NCI-H510A treated with DMSO at 0.1 percent for 48 hours (cell line): ENCODE data around the gene CDK17.
"Not testable (repeated sequence)": the region's sequence is repeated elsewhere in the genome, so short reads cannot be mapped to it uniquely, and the experiment has no call there.

Experiments
- DNase-seq: peaks from one replicate; lab custom pipeline; 2025; lab: John Stamatoyannopoulos, UW

The CDK17 gene

GRCh38 chr12:96315741-96316481 lies 84.3 kb downstream of the CDK17 start:
- not testable (repeated sequence) for DNase-seq

GRCh38 chr12:96314723-96315122 lies 85.5 kb downstream of the CDK17 start:
- DNase-seq, result no peak

GRCh38 chr12:96313606-96314005 lies 86.6 kb downstream of the CDK17 start:
- no peak for DNase-seq

- no peak for DNase-seq
Measured at GRCh38 chr12:96311191-96311590, 89.0 kb downstream of the CDK17 start.

- no peak for DNase-seq
Measured at GRCh38 chr12:96310067-96310466, 90.2 kb downstream of the CDK17 start.

- no peak for DNase-seq
Measured at GRCh38 chr12:96308881-96309280, 91.4 kb downstream of the CDK17 start.

- DNase-seq, result no peak
Measured at GRCh38 chr12:96305665-96306064, 94.6 kb downstream of the CDK17 start.

- DNase-seq, result no peak
Measured at GRCh38 chr12:96303653-96304052, 96.6 kb downstream of the CDK17 start.

- no peak for DNase-seq
Measured at GRCh38 chr12:96302687-96303310, 97.4 kb downstream of the CDK17 start.

GRCh38 chr12:96301732-96302131 lies 98.5 kb downstream of the CDK17 start:
- DNase-seq, result no peak

- DNase-seq, result no peak
Measured at GRCh38 chr12:96300064-96300463, 100.2 kb downstream of the CDK17 start.

GRCh38 chr12:96297504-96297903 lies 102.7 kb downstream of the CDK17 start:
- no peak for DNase-seq

- no peak for DNase-seq
Measured at GRCh38 chr12:96295532-96296160, 104.6 kb downstream of the CDK17 start.

- DNase-seq, result no peak
Measured at GRCh38 chr12:96294831-96295230, 105.4 kb downstream of the CDK17 start.

GRCh38 chr12:96293093-96293492 lies 107.1 kb downstream of the CDK17 start:
- no peak for DNase-seq

GRCh38 chr12:96289067-96289466 lies 111.2 kb downstream of the CDK17 start:
- no peak for DNase-seq

GRCh38 chr12:96285158-96285557 lies 115.1 kb downstream of the CDK17 start:
- DNase-seq, result no peak

- DNase-seq, result no peak
Measured at GRCh38 chr12:96274331-96274730, 125.9 kb downstream of the CDK17 start.

- no peak for DNase-seq
Measured at GRCh38 chr12:96271469-96272199, 128.6 kb downstream of the CDK17 start.

GRCh38 chr12:96266238-96266637 lies 134.0 kb downstream of the CDK17 start:
- no peak for DNase-seq

- DNase-seq, result no peak
Measured at GRCh38 chr12:96265836-96266235, 134.4 kb downstream of the CDK17 start.

- no peak for DNase-seq
Measured at GRCh38 chr12:96265400-96265799, 134.8 kb downstream of the CDK17 start.
